ENCODE results near the gene MB21D2. TPM values are rescaled to one million over a fixed set of nuclear protein-coding genes. Genes with fewer than 3 reads are reported as not detected.

MB21D2 gene
- total RNA-seq, 4 donors from 2014 or later = 3.6 to 7.5 (median 6.5) TPM

DNA sequence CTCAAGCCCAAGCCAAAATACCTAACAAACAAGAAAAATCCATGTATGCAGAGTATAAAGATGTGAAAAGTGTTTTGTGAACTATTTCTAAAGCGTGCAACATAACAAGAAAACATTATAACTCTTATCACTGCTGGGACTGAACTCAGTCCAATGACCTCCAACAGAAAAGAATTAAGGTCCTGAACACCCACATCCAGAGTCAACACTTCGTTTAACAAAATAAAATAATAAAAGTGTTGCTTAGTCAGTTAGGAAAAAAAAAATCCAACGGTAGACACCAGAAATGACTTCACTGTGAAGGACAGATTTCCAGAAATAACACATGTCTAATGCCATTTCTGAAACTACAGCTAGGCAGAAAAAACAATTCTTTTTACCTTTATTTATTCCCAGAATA, 28.0 kb downstream of the MB21D2 start:
- no peak overlapping the region for H3K4me3 ChIP-seq
- DNase-seq (ENCODE audit: low spot score in 2 of 2) = no peak
- H3K4me1 ChIP-seq = peaks cover 0 to 52% (median 16%) of the 10 kb centered on the region in 4 donors
- H3K27me3 ChIP-seq = no peaks in the 10 kb centered on the region
- peak overlapping the region in 2 of 4 donors; percentile 58 to 65 for H3K27ac ChIP-seq
- H3K9me3 ChIP-seq = no peaks in the 10 kb centered on the region
- WGBS, 2 donors = 22 to 33% methylated on average over 3 of the region's 3 CpGs
- no peaks in the 10 kb centered on the region for H3K36me3 ChIP-seq
- no peak for TF ChIP-seq EP300 (IDR thresholded peaks at IDR 0.05)
- TF ChIP-seq POLR2A (IDR thresholded peaks at IDR 0.05) = no peak

DNA sequence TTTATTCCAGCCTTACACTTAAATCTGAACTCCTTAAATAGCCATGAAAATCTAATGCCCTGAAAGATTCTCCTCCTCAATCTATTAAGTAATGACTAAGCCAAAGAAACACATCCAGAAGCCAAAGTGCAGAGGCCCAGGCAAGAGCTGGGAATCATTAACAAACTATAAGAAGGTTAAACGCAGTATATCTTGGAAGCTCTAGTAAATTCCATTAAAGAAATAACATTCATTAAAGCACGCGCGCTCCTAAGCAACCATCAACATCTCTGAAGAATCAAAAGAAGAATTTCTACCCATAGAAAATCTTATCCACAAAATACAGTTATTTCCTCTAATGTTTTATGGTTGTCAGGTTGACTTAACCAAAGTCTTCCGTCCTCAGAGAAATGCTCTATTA, 29.5 kb downstream of the MB21D2 start:
- WGBS, 2 donors = 74 to 79% methylated on average over 5 of the region's 5 CpGs
- peak overlapping the region in 3 of 4 donors; percentile 8 to 65 (median 58) for H3K27ac ChIP-seq
- no peaks in the 10 kb centered on the region for H3K36me3 ChIP-seq
- TF ChIP-seq, protein P1, sequence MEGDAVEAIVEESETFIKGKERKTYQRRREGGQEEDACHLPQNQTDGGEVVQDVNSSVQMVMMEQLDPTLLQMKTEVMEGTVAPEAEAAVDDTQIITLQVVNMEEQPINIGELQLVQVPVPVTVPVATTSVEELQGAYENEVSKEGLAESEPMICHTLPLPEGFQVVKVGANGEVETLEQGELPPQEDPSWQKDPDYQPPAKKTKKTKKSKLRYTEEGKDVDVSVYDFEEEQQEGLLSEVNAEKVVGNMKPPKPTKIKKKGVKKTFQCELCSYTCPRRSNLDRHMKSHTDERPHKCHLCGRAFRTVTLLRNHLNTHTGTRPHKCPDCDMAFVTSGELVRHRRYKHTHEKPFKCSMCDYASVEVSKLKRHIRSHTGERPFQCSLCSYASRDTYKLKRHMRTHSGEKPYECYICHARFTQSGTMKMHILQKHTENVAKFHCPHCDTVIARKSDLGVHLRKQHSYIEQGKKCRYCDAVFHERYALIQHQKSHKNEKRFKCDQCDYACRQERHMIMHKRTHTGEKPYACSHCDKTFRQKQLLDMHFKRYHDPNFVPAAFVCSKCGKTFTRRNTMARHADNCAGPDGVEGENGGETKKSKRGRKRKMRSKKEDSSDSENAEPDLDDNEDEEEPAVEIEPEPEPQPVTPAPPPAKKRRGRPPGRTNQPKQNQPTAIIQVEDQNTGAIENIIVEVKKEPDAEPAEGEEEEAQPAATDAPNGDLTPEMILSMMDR (IDR thresholded peaks at IDR 0.05) = no peak
- TF ChIP-seq EP300 (IDR thresholded peaks at IDR 0.05) = no peak
- TF ChIP-seq POLR2A (IDR thresholded peaks at IDR 0.05) = no peak
- peaks cover 0 to 52% (median 16%) of the 10 kb centered on the region in 4 donors for H3K4me1 ChIP-seq
- no peak overlapping the region for H3K4me3 ChIP-seq
- H3K27me3 ChIP-seq = no peaks in the 10 kb centered on the region
- no peak for DNase-seq (ENCODE audit: low spot score in 2 of 2)
- no peaks in the 10 kb centered on the region for H3K9me3 ChIP-seq

DNA sequence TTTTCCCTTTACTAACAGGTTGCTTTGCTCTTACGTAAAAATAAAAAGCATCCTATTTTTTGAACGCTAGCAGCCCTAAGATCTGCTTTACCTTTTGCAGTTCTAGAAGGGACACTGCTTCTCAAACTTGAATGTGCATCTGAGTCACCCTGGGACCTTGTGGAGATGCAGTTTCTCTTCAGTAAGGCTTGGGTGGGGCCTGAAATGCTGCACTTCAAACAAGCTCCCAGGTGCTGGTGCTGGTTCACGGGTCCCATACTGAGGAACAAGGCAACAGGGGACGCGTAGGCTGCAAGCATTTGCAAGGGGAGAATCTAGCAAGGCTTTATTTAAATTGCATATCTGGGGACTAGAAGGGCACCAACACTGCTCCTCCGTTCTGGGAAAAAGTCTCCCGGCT, 30.0 kb downstream of the MB21D2 start:
- Histone ChIP-seq H3K9me3 (no peaks in the 10 kb centered on the region), H3K27me3 (no peaks in the 10 kb centered on the region), H3K4me3 (no peak overlapping the region), H3K36me3 (no peaks in the 10 kb centered on the region), H3K4me1 (peaks cover 0 to 49% (median 16%) of the 10 kb centered on the region in 4 donors), H3K27ac (peak overlapping the region in 2 of 4 donors; percentile 15 to 65)
- WGBS, 2 donors = 72 to 82% methylated on average over 7 of the region's 7 CpGs
- TF ChIP-seq, protein P1 (IDR thresholded peaks at IDR 0.05) = no peak
- TF ChIP-seq EP300 (IDR thresholded peaks at IDR 0.05) = no peak
- no peak for TF ChIP-seq POLR2A (IDR thresholded peaks at IDR 0.05)
- no peak for DNase-seq (ENCODE audit: low spot score in 2 of 2)

DNA sequence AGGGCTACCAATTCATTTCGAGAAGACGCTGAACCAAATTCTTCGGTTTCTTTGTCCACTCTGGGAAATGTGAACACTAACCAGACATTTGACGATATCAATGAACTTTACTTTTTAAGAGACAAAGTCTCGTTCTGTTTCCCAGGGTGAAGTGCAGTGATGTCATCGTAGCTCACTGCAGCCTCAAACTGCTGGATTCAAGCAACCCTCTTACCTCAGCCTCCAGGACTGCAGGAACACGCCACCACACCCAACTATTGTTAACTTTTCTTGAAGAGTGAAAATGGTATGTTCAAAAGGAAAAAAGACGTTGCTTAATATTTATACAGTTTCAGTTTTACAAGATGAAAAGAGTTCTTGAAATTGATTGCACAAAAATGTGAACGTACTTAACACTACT, 30.6 kb downstream of the MB21D2 start:
- Histone ChIP-seq H3K4me3 (peak overlapping the region in 1 of 4 donors; percentile 21), H3K27me3 (no peaks in the 10 kb centered on the region), H3K4me1 (peaks cover 0 to 42% (median 16%) of the 10 kb centered on the region in 4 donors), H3K36me3 (no peaks in the 10 kb centered on the region), H3K9me3 (no peaks in the 10 kb centered on the region), H3K27ac (peak overlapping the region in 2 of 4 donors; percentile 15 to 40)
- TF ChIP-seq, protein P1 (IDR thresholded peaks at IDR 0.05) = no peak
- TF ChIP-seq EP300 (IDR thresholded peaks at IDR 0.05) (peak in 1 of 2 donors; percentile 50), POLR2A (IDR thresholded peaks at IDR 0.05) (no peak)
- 47 to 54% methylated on average over 9 of the region's 9 CpGs for WGBS, 2 donors
- no peak for DNase-seq (ENCODE audit: low spot score in 2 of 2)

DNA sequence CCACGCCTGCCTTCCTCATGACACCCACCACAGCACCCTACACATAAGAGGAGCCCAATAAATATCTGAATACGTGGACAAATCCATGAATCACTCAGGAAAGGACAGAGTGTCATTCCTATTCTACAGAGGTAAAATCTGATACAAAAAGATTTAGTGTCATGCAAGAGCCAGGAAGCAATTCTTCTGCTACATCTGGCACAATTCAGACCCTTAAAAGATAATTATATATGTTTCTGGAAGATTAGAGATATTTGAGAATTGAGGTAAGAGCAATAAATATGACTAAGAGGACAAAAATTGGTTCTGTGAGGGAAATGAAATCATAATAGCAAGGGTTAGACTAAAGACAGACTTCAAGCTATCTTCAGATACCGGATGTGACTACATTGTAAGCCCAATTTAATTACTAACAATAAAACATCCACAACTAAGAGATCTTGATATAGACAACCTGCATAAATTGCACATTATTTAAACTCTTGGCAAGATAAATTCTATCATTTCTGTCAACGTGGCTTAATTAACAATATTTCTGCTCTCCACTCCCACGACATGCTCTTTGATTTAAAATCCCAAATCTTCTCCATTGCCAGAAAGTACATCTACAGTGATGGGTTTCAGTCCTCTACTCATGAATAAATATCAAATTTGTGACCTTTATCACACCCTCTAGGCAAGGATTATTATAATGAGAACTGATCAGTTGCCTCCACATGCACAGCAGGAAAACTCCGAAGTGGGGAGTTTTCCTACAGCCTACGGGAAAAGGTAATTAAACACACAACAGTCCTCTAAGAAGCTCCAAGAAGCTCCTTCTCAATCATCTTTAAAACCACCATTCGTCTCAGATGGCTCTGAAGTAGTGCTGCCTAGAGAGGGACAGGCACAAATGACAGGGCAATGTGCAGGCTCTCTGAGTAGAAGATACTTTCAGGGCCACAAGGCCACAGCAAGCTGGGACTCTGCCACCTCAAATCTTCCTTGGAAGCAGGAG, 32.6 kb downstream of the MB21D2 start:
- DNase-seq (ENCODE audit: low spot score in 2 of 2) = no peak
- TF ChIP-seq EP300 (IDR thresholded peaks at IDR 0.05) (no peak), POLR2A (IDR thresholded peaks at IDR 0.05) (no peak)
- TF ChIP-seq, protein P1 (IDR thresholded peaks at IDR 0.05) = no peak
- no peaks in the 10 kb centered on the region for H3K27me3 ChIP-seq
- 72 to 85% methylated on average over 8 of the region's 8 CpGs for WGBS, 2 donors
- H3K27ac ChIP-seq = no peak overlapping the region
- no peaks in the 10 kb centered on the region for H3K9me3 ChIP-seq
- H3K4me1 ChIP-seq = peaks cover 0 to 30% (median 15%) of the 10 kb centered on the region in 4 donors
- H3K36me3 ChIP-seq = no peaks in the 10 kb centered on the region
- no peak overlapping the region for H3K4me3 ChIP-seq
